ENCODE data around the gene GALK2.

GALK2 gene

GRCh38 chr15:49293941-49294340 lies 123.9 kb downstream of the GALK2 start:
- Mint-ChIP-seq H3K27me3 (no peaks in the 10 kb centered on the region), H3K9me3 (no peaks in the 10 kb centered on the region), H3K4me1 (no peaks in the 10 kb centered on the region), H3K36me3 (peaks cover 38% of the 10 kb centered on the region), H3K4me3 (no peak overlapping the region), H3K27ac (no peak overlapping the region)
- DNase-seq = no peak
- CTCF ChIA-PET = interaction anchor here (0.6 kb wide), 1 partner anchor 80 kb away, joined by 4 read pairs; no protein-coding TSS in a partner anchor

DNA sequence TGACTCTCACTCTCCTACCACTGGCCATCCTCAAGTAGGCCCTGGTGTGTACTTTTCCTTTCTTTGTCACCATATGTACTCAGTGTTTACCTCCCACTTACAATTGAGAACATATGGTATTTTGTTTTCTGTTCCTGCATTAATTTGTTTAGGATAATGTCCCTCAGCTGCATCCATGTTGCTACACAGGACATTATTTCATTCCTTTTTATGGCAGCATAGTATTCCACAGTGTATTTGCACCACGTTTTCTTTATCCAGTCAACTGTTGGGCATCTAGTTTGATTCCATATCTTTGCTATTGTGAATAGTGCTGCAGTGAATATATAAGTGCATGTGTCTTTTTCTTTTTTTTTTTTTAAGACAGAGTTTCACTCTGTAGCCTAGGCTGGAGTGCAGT lies 126.2 kb downstream of the GALK2 start:
- no peaks in the 10 kb centered on the region for H3K4me1 Mint-ChIP-seq
- no peaks in the 10 kb centered on the region for H3K9me3 Mint-ChIP-seq
- H3K4me3 Mint-ChIP-seq = no peak overlapping the region
- H3K27ac Mint-ChIP-seq = no peak overlapping the region
- CTCF ChIA-PET = interaction anchor here (0.6 kb wide), 1 partner anchor 474 kb away, joined by 5 read pairs; no protein-coding TSS in a partner anchor
- H3K27me3 Mint-ChIP-seq = no peaks in the 10 kb centered on the region
- DNase-seq = no peak
- H3K36me3 Mint-ChIP-seq = peaks cover 43% of the 10 kb centered on the region

GRCh38 chr15:49297584-49297983 lies 127.5 kb downstream of the GALK2 start:
- Mint-ChIP-seq H3K4me1 (no peaks in the 10 kb centered on the region), H3K27me3 (no peaks in the 10 kb centered on the region), H3K27ac (no peak overlapping the region), H3K9me3 (no peaks in the 10 kb centered on the region), H3K36me3 (peaks cover 37% of the 10 kb centered on the region), H3K4me3 (no peak overlapping the region)
- no peak for DNase-seq
- CTCF ChIA-PET = no interaction called here

DNA sequence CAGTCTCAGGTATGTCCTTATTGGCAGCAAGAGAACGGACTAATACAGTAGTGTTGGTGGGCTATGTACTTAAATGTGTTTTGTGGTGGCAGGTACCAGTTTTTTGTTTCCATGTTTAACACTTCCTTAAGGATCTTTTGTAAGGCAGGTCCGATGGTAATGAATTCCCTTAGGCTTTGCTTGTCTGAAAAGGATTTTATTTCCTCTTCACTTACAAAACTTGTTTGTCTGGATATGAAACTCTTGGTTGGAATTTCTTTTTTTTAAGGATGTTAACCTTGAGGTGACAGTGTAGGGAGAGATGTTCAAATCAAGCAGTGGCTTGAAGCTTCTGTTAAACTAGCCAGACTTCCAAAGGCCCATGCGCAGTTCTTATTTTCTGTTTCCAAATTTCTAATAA lies 130.8 kb downstream of the GALK2 start:
- peaks cover 38% of the 10 kb centered on the region for H3K36me3 Mint-ChIP-seq
- no peak for DNase-seq
- H3K9me3 Mint-ChIP-seq = no peaks in the 10 kb centered on the region
- no peak overlapping the region for H3K4me3 Mint-ChIP-seq
- no peak overlapping the region for H3K27ac Mint-ChIP-seq
- no peaks in the 10 kb centered on the region for H3K27me3 Mint-ChIP-seq
- CTCF ChIA-PET = no interaction called here
- H3K4me1 Mint-ChIP-seq = no peaks in the 10 kb centered on the region

- peaks cover 36% of the 10 kb centered on the region for H3K36me3 Mint-ChIP-seq
- no peak overlapping the region for H3K27ac Mint-ChIP-seq
- no peak overlapping the region for H3K4me3 Mint-ChIP-seq
- no peaks in the 10 kb centered on the region for H3K4me1 Mint-ChIP-seq
- no peaks in the 10 kb centered on the region for H3K9me3 Mint-ChIP-seq
- DNase-seq = no peak
- no peaks in the 10 kb centered on the region for H3K27me3 Mint-ChIP-seq
- CTCF ChIA-PET = no interaction called here
Measured at GRCh38 chr15:49301562-49301961, 131.5 kb downstream of the GALK2 start.

- CTCF ChIA-PET = interaction anchor here (1.0 kb wide), 1 partner anchor 11 kb away, joined by 3 read pairs; no protein-coding TSS in a partner anchor
- no peak overlapping the region for H3K4me3 Mint-ChIP-seq
- H3K4me1 Mint-ChIP-seq = no peaks in the 10 kb centered on the region
- no peaks in the 10 kb centered on the region for H3K27me3 Mint-ChIP-seq
- DNase-seq = no peak
- no peaks in the 10 kb centered on the region for H3K9me3 Mint-ChIP-seq
- no peak overlapping the region for H3K27ac Mint-ChIP-seq
- H3K36me3 Mint-ChIP-seq = peaks cover 38% of the 10 kb centered on the region
Measured at GRCh38 chr15:49303003-49303402, 133.0 kb downstream of the GALK2 start.

DNA sequence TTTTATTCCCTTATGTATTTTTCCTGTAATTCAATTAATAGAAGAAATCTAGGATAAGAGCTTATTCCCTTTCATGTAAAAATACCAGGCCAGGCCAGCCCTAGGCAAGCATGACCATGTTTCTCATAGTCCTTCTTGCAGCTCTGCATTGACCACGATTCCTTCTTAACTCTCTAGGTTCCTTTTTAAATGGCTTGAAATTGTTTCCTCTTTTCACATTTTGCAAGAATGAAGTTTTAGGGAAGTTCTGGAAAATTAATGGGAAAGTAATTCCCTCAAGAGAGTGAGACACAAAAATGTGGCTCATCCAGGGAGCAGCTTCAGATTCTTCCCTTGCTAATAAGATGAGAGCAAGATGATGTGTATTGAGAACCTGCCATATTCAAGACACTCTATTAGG lies 136.5 kb downstream of the GALK2 start:
- H3K27me3 Mint-ChIP-seq = no peaks in the 10 kb centered on the region
- CTCF ChIA-PET = no interaction called here
- H3K4me3 Mint-ChIP-seq = no peak overlapping the region
- peaks cover 46% of the 10 kb centered on the region for H3K36me3 Mint-ChIP-seq
- H3K9me3 Mint-ChIP-seq = no peaks in the 10 kb centered on the region
- no peak overlapping the region for H3K27ac Mint-ChIP-seq
- no peak for DNase-seq
- no peaks in the 10 kb centered on the region for H3K4me1 Mint-ChIP-seq

- Mint-ChIP-seq H3K27me3 (no peaks in the 10 kb centered on the region), H3K36me3 (peaks cover 42% of the 10 kb centered on the region), H3K27ac (no peak overlapping the region), H3K4me1 (no peaks in the 10 kb centered on the region), H3K9me3 (no peaks in the 10 kb centered on the region), H3K4me3 (no peak overlapping the region)
- CTCF ChIA-PET = no interaction called here
- no peak for DNase-seq
Measured at GRCh38 chr15:49308686-49309085, 138.6 kb downstream of the GALK2 start.

DNA sequence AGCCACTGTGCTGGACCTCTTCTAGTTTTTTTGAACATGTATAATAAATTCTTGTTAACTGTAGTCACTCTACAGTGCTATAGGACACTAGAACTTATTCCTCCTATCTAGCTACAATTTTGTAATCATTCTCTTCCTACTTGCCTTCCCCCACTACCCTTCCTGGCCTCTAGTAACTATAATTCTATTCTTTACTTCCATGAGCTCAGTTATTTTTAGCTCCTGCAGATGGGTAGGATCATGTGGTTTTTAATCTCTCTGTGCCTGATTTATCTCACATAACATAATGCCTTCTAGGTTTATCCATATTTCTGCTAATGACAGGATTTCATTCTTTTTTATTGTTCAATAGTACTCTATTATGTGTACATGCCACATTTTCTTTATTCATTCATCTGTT lies 139.8 kb downstream of the GALK2 start:
- Mint-ChIP-seq H3K9me3 (no peaks in the 10 kb centered on the region), H3K36me3 (peaks cover 33% of the 10 kb centered on the region), H3K27me3 (no peaks in the 10 kb centered on the region), H3K4me3 (no peak overlapping the region), H3K4me1 (no peaks in the 10 kb centered on the region), H3K27ac (no peak overlapping the region)
- CTCF ChIA-PET = no interaction called here
- DNase-seq = no peak

- CTCF ChIA-PET = interaction anchor here (0.9 kb wide), 1 partner anchor 14 kb away, joined by 3 read pairs; no protein-coding TSS in a partner anchor
- Mint-ChIP-seq H3K27ac (no peak overlapping the region), H3K4me1 (no peaks in the 10 kb centered on the region)
Measured at GRCh38 chr15:49313650-49314049, 143.6 kb downstream of the GALK2 start.

GRCh38 chr15:49314716-49315115 lies 144.7 kb downstream of the GALK2 start:
- H3K36me3 Mint-ChIP-seq = peaks cover 17% of the 10 kb centered on the region
- H3K27ac Mint-ChIP-seq = no peak overlapping the region
- H3K27me3 Mint-ChIP-seq = no peaks in the 10 kb centered on the region
- CTCF ChIA-PET = no interaction called here
- DNase-seq = no peak
- H3K4me3 Mint-ChIP-seq = no peak overlapping the region
- H3K9me3 Mint-ChIP-seq = no peaks in the 10 kb centered on the region
- no peaks in the 10 kb centered on the region for H3K4me1 Mint-ChIP-seq

More at GRCh38 chr15:49313650-49314049, 143.6 kb downstream of the GALK2 start:
- Mint-ChIP-seq H3K9me3 (no peaks in the 10 kb centered on the region), H3K4me3 (no peak overlapping the region), H3K36me3 (peaks cover 21% of the 10 kb centered on the region), H3K27me3 (no peaks in the 10 kb centered on the region)
- no peak for DNase-seq

GRCh38 chr15:49315391-49315823 lies 145.4 kb downstream of the GALK2 start:
- Mint-ChIP-seq H3K36me3 (peaks cover 17% of the 10 kb centered on the region), H3K9me3 (no peaks in the 10 kb centered on the region), H3K4me1 (no peaks in the 10 kb centered on the region), H3K4me3 (no peak overlapping the region), H3K27me3 (no peaks in the 10 kb centered on the region), H3K27ac (no peak overlapping the region)
- DNase-seq = no peak
- CTCF ChIA-PET = no interaction called here

DNA sequence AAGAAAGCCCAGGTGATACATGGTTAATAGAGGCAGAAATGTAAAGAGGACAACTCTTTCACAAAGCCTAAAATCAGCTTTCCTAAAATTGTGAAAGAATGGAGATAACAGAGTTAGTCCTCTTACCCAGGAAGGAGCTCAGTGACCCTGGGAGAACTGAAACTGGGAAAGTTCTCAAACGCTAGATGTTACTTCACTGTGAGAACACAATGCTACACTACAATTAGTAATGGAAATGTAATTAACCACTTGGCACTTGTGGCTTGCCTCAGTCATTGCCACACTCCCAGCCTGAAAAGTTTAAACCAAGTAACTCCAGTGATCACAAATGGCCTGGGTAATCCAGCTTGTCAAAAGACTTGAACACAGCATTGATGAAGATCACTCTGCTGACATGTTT lies 150.3 kb downstream of the GALK2 start:
- H3K27me3 Mint-ChIP-seq = no peaks in the 10 kb centered on the region
- peaks cover 5% of the 10 kb centered on the region for H3K4me1 Mint-ChIP-seq
- no peaks in the 10 kb centered on the region for H3K9me3 Mint-ChIP-seq
- no peak overlapping the region for H3K27ac Mint-ChIP-seq
- H3K4me3 Mint-ChIP-seq = no peak overlapping the region
- H3K36me3 Mint-ChIP-seq = peaks cover 24% of the 10 kb centered on the region
- CTCF ChIA-PET = interaction anchor here (0.6 kb wide), 1 partner anchor 10 kb away, joined by 3 read pairs; no protein-coding TSS in a partner anchor
- no peak for DNase-seq

DNA sequence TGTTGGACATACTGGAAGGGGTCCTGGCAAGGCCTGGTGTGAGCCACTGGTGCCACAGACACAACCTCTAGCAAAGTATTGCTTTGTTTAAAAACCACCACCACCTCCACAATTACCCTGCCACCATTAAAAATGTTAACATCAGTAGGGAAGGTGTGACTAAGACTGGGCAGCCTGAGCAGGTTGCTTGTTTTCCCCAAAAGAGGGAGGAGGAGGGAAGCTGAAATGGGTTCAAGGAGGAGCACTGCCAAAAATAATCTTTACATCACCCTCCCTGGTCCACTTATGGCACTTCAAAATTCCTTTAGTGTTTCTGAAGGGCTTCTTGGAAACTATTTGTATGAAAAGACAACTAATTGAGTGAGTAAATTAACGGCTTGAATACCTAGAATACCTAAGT lies 153.2 kb downstream of the GALK2 start:
- no peak for DNase-seq
- CTCF ChIA-PET = no interaction called here
- Mint-ChIP-seq H3K27ac (no peak overlapping the region), H3K9me3 (no peaks in the 10 kb centered on the region), H3K4me1 (peaks cover 5% of the 10 kb centered on the region), H3K36me3 (peaks cover 25% of the 10 kb centered on the region), H3K27me3 (no peaks in the 10 kb centered on the region), H3K4me3 (no peak overlapping the region)

- DNase-seq = no peak
- H3K4me3 Mint-ChIP-seq = no peak overlapping the region
Measured at GRCh38 chr15:49327927-49328326, 157.9 kb downstream of the GALK2 start.

DNA sequence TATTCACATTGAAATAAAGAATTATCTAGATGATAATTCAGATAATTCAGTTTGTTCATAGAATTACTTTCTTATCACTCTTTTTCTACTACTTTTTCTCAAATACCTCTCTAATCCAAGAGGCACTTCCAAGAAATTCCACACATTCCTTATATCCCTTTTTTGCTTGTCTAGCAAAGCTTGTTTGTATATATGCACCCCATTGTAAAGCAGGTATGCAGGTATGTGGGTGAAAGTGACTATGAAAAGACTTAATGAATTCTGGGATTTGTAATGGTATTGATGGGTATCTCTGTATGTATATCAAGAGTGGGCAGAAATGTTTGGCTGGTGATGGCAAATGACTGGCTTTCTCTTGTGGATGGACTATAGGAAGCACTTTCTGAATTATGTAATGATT lies 158.9 kb downstream of the GALK2 start:
- no peak overlapping the region for H3K4me3 Mint-ChIP-seq
- CTCF ChIA-PET = no interaction called here
- no peak for DNase-seq
- peaks cover 13% of the 10 kb centered on the region for H3K36me3 Mint-ChIP-seq
- H3K4me1 Mint-ChIP-seq = no peaks in the 10 kb centered on the region
- H3K27ac Mint-ChIP-seq = no peak overlapping the region
- no peaks in the 10 kb centered on the region for H3K27me3 Mint-ChIP-seq
- no peaks in the 10 kb centered on the region for H3K9me3 Mint-ChIP-seq

More at GRCh38 chr15:49327927-49328326, 157.9 kb downstream of the GALK2 start:
- no peak overlapping the region for H3K27ac Mint-ChIP-seq
- no peaks in the 10 kb centered on the region for H3K9me3 Mint-ChIP-seq
- no peaks in the 10 kb centered on the region for H3K4me1 Mint-ChIP-seq
- no peaks in the 10 kb centered on the region for H3K27me3 Mint-ChIP-seq
- CTCF ChIA-PET = no interaction called here
- peaks cover 13% of the 10 kb centered on the region for H3K36me3 Mint-ChIP-seq
